SK-N-SH (cell line): Measurements from ENCODE around the gene GLIS1. TPM values are rescaled to one million over a fixed set of nuclear protein-coding genes. Genes with fewer than 3 reads are reported as not detected.

Experiments
- CTCF ChIA-PET: fragments of 300-600, 350-600 bp; formaldehyde crosslinking; extraction: SDS; loops from one replicate; lab custom pipeline; 2021; lab: Yijun Ruan, JAX
- POLR2A ChIA-PET: fragments of 350-600 bp; sonication (Branson Sonifier 250); formaldehyde crosslinking; extraction: SDS; loops from one replicate; lab custom pipeline; 2020; ENCODE audit warnings: antibody characterized with exemption, inconsistent platforms; lab: Yijun Ruan, JAX
- DNase-seq: peaks from one replicate; pipeline ENCODE4 v3.0.0; 2012
- H2AFZ ChIP-seq: fragments of 200-600 bp; sonication (generic); 2 replicates; pipeline ENCODE4 v1.8.1; 2016; ENCODE audit warnings: antibody characterized with exemption, mild to moderate bottlenecking, low read depth
- H3F3A ChIP-seq: fragments of 200-600 bp; sonication (generic); replicated peaks from 2 replicates; pipeline ENCODE3; 2016; ENCODE audit warnings: antibody characterized with exemption, mild to moderate bottlenecking; ENCODE audit not compliant: insufficient read depth
- H3K27ac ChIP-seq, 2 experiments: fragments of 200-500 bp in 1 of 2; fragments of 200-600 bp in 1 of 2; sonication (Bioruptor generic) in 1 of 2; sonication (generic), shearing (Covaris generic) in 1 of 2; 2 replicates each; pipeline versions ENCODE4 v1.5.1 to v1.6.1; 2014 to 2016; ENCODE audit warnings: low read depth in 2 of 2, inconsistent platforms in 1 of 2, low read length in 1 of 2, mild to moderate bottlenecking in 1 of 2, mixed read lengths in 1 of 2
- H3K27me3 ChIP-seq: fragments of 200-600 bp; sonication (generic), shearing (Covaris generic); 2 replicates; pipeline ENCODE4 v1.6.1; 2016; ENCODE audit warnings: mixed run types; ENCODE audit not compliant: insufficient read depth
- H3K36me3 ChIP-seq, 2 experiments: fragments of 200-500 bp in 1 of 2; fragments of 200-600 bp in 1 of 2; sonication (Bioruptor generic) in 1 of 2; sonication (generic) in 1 of 2; replicated peaks in 1 of 2; 2 replicates each; pipeline versions ENCODE3 to v1.5.1; 2014 to 2016; ENCODE audit warnings: low read length in 1 of 2, mild to moderate bottlenecking in 1 of 2; ENCODE audit not compliant: insufficient read depth in 2 of 2, control insufficient read depth in 1 of 2
- H3K4me1 ChIP-seq, 2 experiments: fragments of 200-500 bp in 1 of 2; fragments of 200-600 bp in 1 of 2; sonication (Bioruptor generic) in 1 of 2; sonication (generic), shearing (Covaris generic) in 1 of 2; 2 replicates each; pipeline versions ENCODE4 v1.5.1 to v1.6.1; 2014 to 2016; ENCODE audit warnings: low read depth in 1 of 2, low read length in 1 of 2, mixed run types in 1 of 2; ENCODE audit not compliant: insufficient read depth in 2 of 2, control insufficient read depth in 1 of 2
- H3K4me2 ChIP-seq: fragments of 200-600 bp; sonication (generic), shearing (Covaris generic); 2 replicates; pipeline ENCODE4 v1.6.1; 2017; ENCODE audit warnings: mixed run types
- H3K4me3 ChIP-seq, 2 experiments: fragments of 200-500 bp in 1 of 2; fragments of 200-600 bp in 1 of 2; sonication (Bioruptor generic) in 1 of 2; sonication (generic), shearing (Covaris generic) in 1 of 2; 2 replicates each; pipeline versions ENCODE4 v1.5.1 to v1.8.1; 2014 to 2016; ENCODE audit warnings: low read depth in 2 of 2, inconsistent platforms in 1 of 2, low read length in 1 of 2, mild to moderate bottlenecking in 1 of 2, mixed read lengths in 1 of 2, moderate library complexity in 1 of 2
- H3K79me2 ChIP-seq: fragments of 200-600 bp; sonication (generic); 2 replicates; pipeline ENCODE4 v1.8.1; 2017; ENCODE audit warnings: mild to moderate bottlenecking; ENCODE audit not compliant: insufficient read depth
- H3K9ac ChIP-seq: fragments of 200-600 bp; sonication (generic); 2 replicates; pipeline ENCODE4 v1.6.1; 2017; ENCODE audit warnings: mixed run types
- H3K9me2 ChIP-seq: fragments of 200-600 bp; sonication (generic); 2 replicates; pipeline ENCODE4 v1.6.1; 2017; ENCODE audit warnings: mixed run types
- H3K9me3 ChIP-seq: fragments of 200-600 bp; sonication (generic); 2 replicates; pipeline ENCODE4 v1.6.1; 2017; ENCODE audit warnings: mixed run types, mild to moderate bottlenecking, moderate library complexity
- H4K20me1 ChIP-seq: fragments of 200-600 bp; sonication (generic); 2 replicates; pipeline ENCODE4 v1.6.1; 2017; ENCODE audit warnings: mild to moderate bottlenecking, mixed run types; ENCODE audit not compliant: insufficient read depth
- CHD2 ChIP-seq: fragments of 150-350 bp; IDR thresholded peaks from 2 replicates; pipeline ENCODE4 v1.6.1; 2018; ENCODE audit warnings: low read length; ENCODE audit not compliant: partially characterized antibody
- EP300 ChIP-seq, 2 experiments: IDR thresholded peaks; 2 replicates each; pipeline versions ENCODE4 v1.4.0 to v1.6.1; 2012; ENCODE audit warnings: borderline replicate concordance in 1 of 2, low read depth in 1 of 2, low read length in 1 of 2
- FOSL2 ChIP-seq: IDR thresholded peaks from 2 replicates; pipeline ENCODE4 v1.4.0; 2012; ENCODE audit warnings: low read depth, mild to moderate bottlenecking, moderate library complexity, borderline replicate concordance
- GABPA ChIP-seq: IDR thresholded peaks from 2 replicates; pipeline ENCODE4 v1.4.0; 2012; ENCODE audit warnings: low read depth, mild to moderate bottlenecking
- MEF2A ChIP-seq: IDR thresholded peaks from 2 replicates; pipeline ENCODE4 v1.4.0; 2012; ENCODE audit warnings: low read depth, borderline replicate concordance
- MXI1 ChIP-seq: IDR thresholded peaks from 2 replicates; pipeline ENCODE4 v1.6.1; 2012; ENCODE audit warnings: mild to moderate bottlenecking, low read depth, low read length, improper control_type of control experiment
- NFIC ChIP-seq: IDR thresholded peaks from 2 replicates; pipeline ENCODE4 v1.4.0; 2012; ENCODE audit warnings: borderline replicate concordance
- POLR2AphosphoS5 ChIP-seq: IDR thresholded peaks from 2 replicates; pipeline ENCODE4 v1.6.1; 2012; ENCODE audit warnings: low read depth, low read length
- RCOR1 ChIP-seq: fragments of 150-350 bp; IDR thresholded peaks from 2 replicates; pipeline ENCODE4 v1.6.1; 2017; ENCODE audit warnings: antibody characterized with exemption, low read length
- RFX5 ChIP-seq: IDR thresholded peaks from 2 replicates; pipeline ENCODE4 v1.6.1; 2012; ENCODE audit warnings: mild to moderate bottlenecking, improper control_type of control experiment, low read length
- RXRA ChIP-seq: IDR thresholded peaks from 2 replicates; pipeline ENCODE4 v1.4.0; 2012; ENCODE audit warnings: low read depth, mild to moderate bottlenecking, borderline replicate concordance
- SIN3A ChIP-seq: IDR thresholded peaks from 2 replicates; pipeline ENCODE4 v1.6.1; 2012; ENCODE audit warnings: low read depth, mild to moderate bottlenecking, low read length, moderate library complexity, borderline replicate concordance
- SMC3 ChIP-seq: IDR thresholded peaks from 2 replicates; pipeline ENCODE4 v1.6.1; 2012; ENCODE audit warnings: low read depth, low read length, improper control_type of control experiment
- TAF1 ChIP-seq: IDR thresholded peaks from 2 replicates; pipeline ENCODE4 v1.6.1; 2012; ENCODE audit warnings: low read depth, mild to moderate bottlenecking, low read length, moderate library complexity, borderline replicate concordance
- TCF12 ChIP-seq: IDR thresholded peaks from 2 replicates; pipeline ENCODE4 v1.4.0; 2012
- TEAD4 ChIP-seq: IDR thresholded peaks from 2 replicates; pipeline ENCODE4 v1.4.0; 2012; ENCODE audit warnings: mild to moderate bottlenecking, borderline replicate concordance; ENCODE audit not compliant: insufficient read depth
- WGBS: methylation state at CpG from one replicate; pipeline ENCODE4 v1.1.6; 2017; ENCODE audit warnings: low lambda C conversion rate; 5-methylcytosine and 5-hydroxymethylcytosine counted together
- polyA plus RNA-seq, 3 experiments: library from polyadenylated mRNA; depleted of rRNA; stranded (reverse); fragments of >200 nt; gene quantifications; 2 replicates each; pipeline ENCODE4 v1.2.3, GENCODE V29; 2012
- TF ChIP-seq, protein P1 (sequence below): IDR thresholded peaks from 2 replicates; pipeline ENCODE4; 2012
- TF ChIP-seq, protein P2 (sequence below): IDR thresholded peaks from 2 replicates; pipeline ENCODE4 v1.4.0; 2012; ENCODE audit warnings: low read depth, borderline replicate concordance
- TF ChIP-seq, protein P3 (sequence below): IDR thresholded peaks from 2 replicates; pipeline ENCODE4 v1.4.0; 2012; ENCODE audit warnings: low read depth, borderline replicate concordance
- TF ChIP-seq, protein P4 (sequence below): fragments of 150-350 bp; IDR thresholded peaks from 2 replicates; pipeline ENCODE4 v1.6.1; 2016; ENCODE audit warnings: mild to moderate bottlenecking, low read depth, low read length
- TF ChIP-seq, protein P5 (sequence below): IDR thresholded peaks from 2 replicates; pipeline ENCODE4 v1.6.1; 2012; ENCODE audit warnings: mild to moderate bottlenecking, low read depth, low read length, moderate library complexity

The GLIS1 gene
- polyA plus RNA-seq, 1 of the 3 experiments (the other 2 are of a cell fraction) = 0.13 TPM

DNA sequence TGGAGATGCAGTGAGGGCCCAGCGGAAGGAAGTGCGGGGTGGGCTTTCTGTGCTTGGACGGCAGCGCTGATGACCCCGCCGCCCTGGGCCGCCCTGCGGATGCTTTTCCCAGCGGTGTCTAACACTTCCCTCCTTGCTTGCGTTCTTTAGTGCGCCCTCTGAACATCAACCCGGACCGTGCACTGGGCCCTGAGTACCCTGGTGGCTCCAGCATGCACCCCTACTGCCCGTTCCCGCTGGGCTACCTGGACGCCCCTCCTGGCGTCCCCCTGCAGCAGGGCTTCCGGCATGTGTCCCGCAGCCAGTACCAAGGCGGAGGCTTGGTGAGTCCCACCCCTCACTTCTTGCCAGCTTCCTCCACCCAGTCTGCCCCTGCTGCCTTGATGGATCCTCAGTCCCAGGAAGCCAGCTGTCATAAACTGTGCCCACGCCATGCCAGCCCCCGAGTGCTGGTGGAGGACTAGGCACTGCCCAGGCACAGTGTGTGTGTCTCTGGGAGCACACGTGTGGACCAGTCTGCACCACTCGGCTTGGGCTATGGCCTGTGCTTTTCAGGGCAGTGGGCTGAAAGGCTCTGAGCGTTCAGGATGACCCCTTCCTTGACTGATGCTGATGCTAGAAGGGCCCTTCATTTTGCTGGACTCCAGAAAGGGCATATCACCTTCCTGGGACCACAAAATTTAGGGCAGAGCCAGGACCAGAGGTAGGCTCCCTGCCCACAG lies 277.5 kb downstream of the GLIS1 start (continued):
- TF ChIP-seq, protein P1, sequence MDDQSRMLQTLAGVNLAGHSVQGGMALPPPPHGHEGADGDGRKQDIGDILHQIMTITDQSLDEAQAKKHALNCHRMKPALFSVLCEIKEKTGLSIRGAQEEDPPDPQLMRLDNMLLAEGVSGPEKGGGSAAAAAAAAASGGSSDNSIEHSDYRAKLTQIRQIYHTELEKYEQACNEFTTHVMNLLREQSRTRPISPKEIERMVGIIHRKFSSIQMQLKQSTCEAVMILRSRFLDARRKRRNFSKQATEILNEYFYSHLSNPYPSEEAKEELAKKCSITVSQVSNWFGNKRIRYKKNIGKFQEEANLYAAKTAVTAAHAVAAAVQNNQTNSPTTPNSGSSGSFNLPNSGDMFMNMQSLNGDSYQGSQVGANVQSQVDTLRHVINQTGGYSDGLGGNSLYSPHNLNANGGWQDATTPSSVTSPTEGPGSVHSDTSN = no peak
- TF ChIP-seq EP300 (IDR thresholded peaks at IDR 0.05; ENCODE audit: borderline replicate concordance in 1 of 2, low read depth in 1 of 2, low read length in 1 of 2) = no peak
- no peak for TF ChIP-seq RXRA
- TF ChIP-seq GABPA = no peak
- no peak for TF ChIP-seq TAF1
- TF ChIP-seq MXI1 = no peak
- TF ChIP-seq NFIC = no peak
- TF ChIP-seq, all 33 proteins: peak for 0

DNA sequence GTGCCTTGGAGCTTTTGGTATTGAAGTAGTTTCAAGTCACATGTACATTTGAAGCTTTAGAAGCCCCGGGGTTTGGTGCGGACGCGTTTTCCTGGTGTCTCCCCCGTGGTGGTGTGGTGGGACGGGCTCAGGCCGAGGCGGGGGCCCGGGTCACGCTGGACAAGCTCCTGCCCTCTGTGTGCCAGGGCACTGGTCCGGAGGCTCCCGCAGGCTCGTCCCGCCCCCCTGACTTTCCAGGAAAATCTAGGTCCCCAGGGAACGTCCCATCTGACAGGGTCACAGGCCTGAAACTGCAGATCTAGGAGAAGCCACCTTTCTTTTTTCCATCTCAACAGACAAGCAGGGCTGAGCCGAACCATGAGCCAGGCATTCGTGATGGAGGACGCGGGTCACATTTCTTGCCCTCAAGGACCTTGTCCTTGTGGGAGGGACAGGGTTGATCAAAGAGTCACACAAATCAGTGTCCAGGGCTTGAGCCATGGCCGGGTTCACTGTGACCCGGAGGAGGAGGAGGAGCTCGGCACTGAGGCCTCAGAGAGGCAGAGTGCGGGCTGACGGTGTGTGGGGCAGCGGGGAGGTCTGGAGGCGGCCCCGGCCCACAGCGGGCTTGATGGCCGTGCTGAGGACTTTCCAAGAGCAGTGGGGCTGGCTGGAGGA lies 278.2 kb downstream of the GLIS1 start:
- Histone ChIP-seq H3K4me2 (no peak overlapping the region), H3K9ac (no peak overlapping the region), H2AFZ (no peak overlapping the region), H3K4me1 (peaks cover 0 to 18% of the 10 kb centered on the region in 2 experiments; a peak in 1 of 4 replicates), H4K20me1 (no peaks in the 10 kb centered on the region), H3K9me3 (no peaks in the 10 kb centered on the region), H3K27ac (no peak overlapping the region)
- CTCF ChIA-PET = interaction anchor here (0.8 to 1.7 kb wide), 5 partner anchors 11 to 293 kb away, joined by 3 to 6 read pairs (median 3); no protein-coding TSS in a partner anchor
- TF ChIP-seq, protein P2, sequence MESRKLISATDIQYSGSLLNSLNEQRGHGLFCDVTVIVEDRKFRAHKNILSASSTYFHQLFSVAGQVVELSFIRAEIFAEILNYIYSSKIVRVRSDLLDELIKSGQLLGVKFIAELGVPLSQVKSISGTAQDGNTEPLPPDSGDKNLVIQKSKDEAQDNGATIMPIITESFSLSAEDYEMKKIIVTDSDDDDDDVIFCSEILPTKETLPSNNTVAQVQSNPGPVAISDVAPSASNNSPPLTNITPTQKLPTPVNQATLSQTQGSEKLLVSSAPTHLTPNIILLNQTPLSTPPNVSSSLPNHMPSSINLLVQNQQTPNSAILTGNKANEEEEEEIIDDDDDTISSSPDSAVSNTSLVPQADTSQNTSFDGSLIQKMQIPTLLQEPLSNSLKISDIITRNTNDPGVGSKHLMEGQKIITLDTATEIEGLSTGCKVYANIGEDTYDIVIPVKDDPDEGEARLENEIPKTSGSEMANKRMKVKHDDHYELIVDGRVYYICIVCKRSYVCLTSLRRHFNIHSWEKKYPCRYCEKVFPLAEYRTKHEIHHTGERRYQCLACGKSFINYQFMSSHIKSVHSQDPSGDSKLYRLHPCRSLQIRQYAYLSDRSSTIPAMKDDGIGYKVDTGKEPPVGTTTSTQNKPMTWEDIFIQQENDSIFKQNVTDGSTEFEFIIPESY = no peak
- TF ChIP-seq SMC3 (no peak), RFX5 (no peak), TEAD4 (no peak), MXI1 (no peak), CHD2 (no peak), RCOR1 (no peak), SIN3A (no peak), MEF2A (no peak), GABPA (no peak), TAF1 (no peak), POLR2AphosphoS5 (no peak), FOSL2 (no peak), TCF12 (no peak)
- TF ChIP-seq, protein P3, sequence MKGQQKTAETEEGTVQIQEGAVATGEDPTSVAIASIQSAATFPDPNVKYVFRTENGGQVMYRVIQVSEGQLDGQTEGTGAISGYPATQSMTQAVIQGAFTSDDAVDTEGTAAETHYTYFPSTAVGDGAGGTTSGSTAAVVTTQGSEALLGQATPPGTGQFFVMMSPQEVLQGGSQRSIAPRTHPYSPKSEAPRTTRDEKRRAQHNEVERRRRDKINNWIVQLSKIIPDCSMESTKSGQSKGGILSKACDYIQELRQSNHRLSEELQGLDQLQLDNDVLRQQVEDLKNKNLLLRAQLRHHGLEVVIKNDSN = no peak
- TF ChIP-seq, protein P4, sequence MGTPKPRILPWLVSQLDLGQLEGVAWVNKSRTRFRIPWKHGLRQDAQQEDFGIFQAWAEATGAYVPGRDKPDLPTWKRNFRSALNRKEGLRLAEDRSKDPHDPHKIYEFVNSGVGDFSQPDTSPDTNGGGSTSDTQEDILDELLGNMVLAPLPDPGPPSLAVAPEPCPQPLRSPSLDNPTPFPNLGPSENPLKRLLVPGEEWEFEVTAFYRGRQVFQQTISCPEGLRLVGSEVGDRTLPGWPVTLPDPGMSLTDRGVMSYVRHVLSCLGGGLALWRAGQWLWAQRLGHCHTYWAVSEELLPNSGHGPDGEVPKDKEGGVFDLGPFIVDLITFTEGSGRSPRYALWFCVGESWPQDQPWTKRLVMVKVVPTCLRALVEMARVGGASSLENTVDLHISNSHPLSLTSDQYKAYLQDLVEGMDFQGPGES = no peak
- TF ChIP-seq, protein P5, sequence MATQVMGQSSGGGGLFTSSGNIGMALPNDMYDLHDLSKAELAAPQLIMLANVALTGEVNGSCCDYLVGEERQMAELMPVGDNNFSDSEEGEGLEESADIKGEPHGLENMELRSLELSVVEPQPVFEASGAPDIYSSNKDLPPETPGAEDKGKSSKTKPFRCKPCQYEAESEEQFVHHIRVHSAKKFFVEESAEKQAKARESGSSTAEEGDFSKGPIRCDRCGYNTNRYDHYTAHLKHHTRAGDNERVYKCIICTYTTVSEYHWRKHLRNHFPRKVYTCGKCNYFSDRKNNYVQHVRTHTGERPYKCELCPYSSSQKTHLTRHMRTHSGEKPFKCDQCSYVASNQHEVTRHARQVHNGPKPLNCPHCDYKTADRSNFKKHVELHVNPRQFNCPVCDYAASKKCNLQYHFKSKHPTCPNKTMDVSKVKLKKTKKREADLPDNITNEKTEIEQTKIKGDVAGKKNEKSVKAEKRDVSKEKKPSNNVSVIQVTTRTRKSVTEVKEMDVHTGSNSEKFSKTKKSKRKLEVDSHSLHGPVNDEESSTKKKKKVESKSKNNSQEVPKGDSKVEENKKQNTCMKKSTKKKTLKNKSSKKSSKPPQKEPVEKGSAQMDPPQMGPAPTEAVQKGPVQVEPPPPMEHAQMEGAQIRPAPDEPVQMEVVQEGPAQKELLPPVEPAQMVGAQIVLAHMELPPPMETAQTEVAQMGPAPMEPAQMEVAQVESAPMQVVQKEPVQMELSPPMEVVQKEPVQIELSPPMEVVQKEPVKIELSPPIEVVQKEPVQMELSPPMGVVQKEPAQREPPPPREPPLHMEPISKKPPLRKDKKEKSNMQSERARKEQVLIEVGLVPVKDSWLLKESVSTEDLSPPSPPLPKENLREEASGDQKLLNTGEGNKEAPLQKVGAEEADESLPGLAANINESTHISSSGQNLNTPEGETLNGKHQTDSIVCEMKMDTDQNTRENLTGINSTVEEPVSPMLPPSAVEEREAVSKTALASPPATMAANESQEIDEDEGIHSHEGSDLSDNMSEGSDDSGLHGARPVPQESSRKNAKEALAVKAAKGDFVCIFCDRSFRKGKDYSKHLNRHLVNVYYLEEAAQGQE = no peak
- TF ChIP-seq, all 33 proteins: peak for 0
- no peaks in the 10 kb centered on the region; the same call in 1 of the 2 replicates for H3K27me3 ChIP-seq
- no peak overlapping the region for H3K4me3 ChIP-seq
- H3K9me2 ChIP-seq = no peaks in the 10 kb centered on the region
- H3K79me2 ChIP-seq = no peaks in the 10 kb centered on the region
- 84% methylated on average over 22 of the region's 29 CpGs for WGBS
- POLR2A ChIA-PET = no interaction called here
- H3K36me3 ChIP-seq = no peaks in the 10 kb centered on the region
- no peak for DNase-seq
- H3F3A ChIP-seq = no peaks in the 10 kb centered on the region
